BLaER1 (cell line): ENCODE data around the gene CDKN2D.

Experiments used
- H3K27ac ChIP-seq: shearing (Covaris generic); formaldehyde crosslinking; 2 replicates; pipeline ENCODE4 v1.8.1; 2022
- H3K27me3 ChIP-seq: shearing (Covaris generic); formaldehyde crosslinking; 2 replicates; pipeline ENCODE4 v1.8.1; 2022
- H3K36me3 ChIP-seq: shearing (Covaris generic); formaldehyde crosslinking; 2 replicates; pipeline ENCODE4 v1.8.1; 2022
- H3K4me1 ChIP-seq: shearing (Covaris generic); formaldehyde crosslinking; 2 replicates; pipeline ENCODE4 v1.8.1; 2022
- H3K4me2 ChIP-seq: shearing (Covaris generic); formaldehyde crosslinking; 2 replicates; pipeline ENCODE4 v1.8.1; 2022
- H3K4me3 ChIP-seq: shearing (Covaris generic); formaldehyde crosslinking; 2 replicates; pipeline ENCODE4 v1.8.1; 2022
- H3K9ac ChIP-seq: shearing (Covaris generic); formaldehyde crosslinking; 2 replicates; pipeline ENCODE4 v1.8.1; 2022
- H3K9me3 ChIP-seq: shearing (Covaris generic); formaldehyde crosslinking; 2 replicates; pipeline ENCODE4 v1.8.1; 2022
- H4K20me1 ChIP-seq: shearing (Covaris generic); formaldehyde crosslinking; 2 replicates; pipeline ENCODE4 v1.8.1; 2022
- Cebpa-rat ChIP-seq: shearing (Covaris generic); IDR thresholded peaks from 2 replicates; pipeline ENCODE4 v1.8.1; 2022

Gene CDKN2D

GRCh38 chr19:10525636-10526035 lies 43.1 kb downstream of the CDKN2D start:
- Histone ChIP-seq H3K27ac (no peak overlapping the region), H3K4me1 (no peaks in the 10 kb centered on the region), H3K9me3 (no peaks in the 10 kb centered on the region), H3K27me3 (no peaks in the 10 kb centered on the region), H4K20me1 (no peaks in the 10 kb centered on the region), H3K4me3 (no peak overlapping the region), H3K36me3 (no peaks in the 10 kb centered on the region), H3K4me2 (no peak overlapping the region), H3K9ac (no peak overlapping the region)
- TF ChIP-seq Cebpa-rat = no peak

- Histone ChIP-seq H3K4me1 (peaks cover 21% of the 10 kb centered on the region), H3K4me3 (no peak overlapping the region), H3K36me3 (no peaks in the 10 kb centered on the region), H3K9me3 (no peaks in the 10 kb centered on the region), H3K9ac (no peak overlapping the region), H4K20me1 (no peaks in the 10 kb centered on the region), H3K4me2 (no peak overlapping the region), H3K27me3 (no peaks in the 10 kb centered on the region), H3K27ac (no peak overlapping the region)
- no peak for TF ChIP-seq Cebpa-rat
These were observed 45.6 kb downstream of the CDKN2D start for GRCh38 chr19:10523135-10523636.

- no peak overlapping the region for H3K27ac ChIP-seq
- H3K9ac ChIP-seq = no peak overlapping the region
These were observed 47.2 kb downstream of the CDKN2D start for GRCh38 chr19:10521461-10522171.

GRCh38 chr19:10520652-10521318 lies 48.0 kb downstream of the CDKN2D start:
- Histone ChIP-seq H3K27me3 (no peaks in the 10 kb centered on the region), H4K20me1 (no peaks in the 10 kb centered on the region), H3K36me3 (no peaks in the 10 kb centered on the region), H3K9me3 (no peaks in the 10 kb centered on the region), H3K9ac (no peak overlapping the region), H3K4me2 (no peak overlapping the region), H3K27ac (no peak overlapping the region), H3K4me3 (no peak overlapping the region), H3K4me1 (peaks cover 45% of the 10 kb centered on the region)
- TF ChIP-seq Cebpa-rat = no peak

More at GRCh38 chr19:10521461-10522171, 47.2 kb downstream of the CDKN2D start:
- no peak overlapping the region for H3K4me3 ChIP-seq
- no peaks in the 10 kb centered on the region for H3K36me3 ChIP-seq
- no peaks in the 10 kb centered on the region for H3K9me3 ChIP-seq
- no peaks in the 10 kb centered on the region for H4K20me1 ChIP-seq
- no peak overlapping the region for H3K4me2 ChIP-seq
- no peak for TF ChIP-seq Cebpa-rat
- peaks cover 37% of the 10 kb centered on the region for H3K4me1 ChIP-seq
- H3K27me3 ChIP-seq = no peaks in the 10 kb centered on the region

- no peaks in the 10 kb centered on the region for H3K9me3 ChIP-seq
- H3K4me2 ChIP-seq = peak overlapping the region; percentile 100
- H3K36me3 ChIP-seq = peaks cover 3% of the 10 kb centered on the region
- H3K27me3 ChIP-seq = no peaks in the 10 kb centered on the region
- no peaks in the 10 kb centered on the region for H4K20me1 ChIP-seq
- no peak overlapping the region for H3K4me3 ChIP-seq
- peaks cover 59% of the 10 kb centered on the region for H3K4me1 ChIP-seq
- no peak for TF ChIP-seq Cebpa-rat
- H3K9ac ChIP-seq = peak overlapping the region; percentile 81; the same call in 1 of the 2 replicates
- H3K27ac ChIP-seq = no peak overlapping the region; the same call in 1 of the 2 replicates
These were observed 49.4 kb downstream of the CDKN2D start for GRCh38 chr19:10519421-10519820.

- TF ChIP-seq Cebpa-rat = no peak
- Histone ChIP-seq H3K9me3 (no peaks in the 10 kb centered on the region), H3K27me3 (no peaks in the 10 kb centered on the region), H3K27ac (peak overlapping the region; percentile 68; the same call in 1 of the 2 replicates), H3K4me1 (peaks cover 64% of the 10 kb centered on the region), H3K4me3 (peak overlapping the region; percentile 73), H3K4me2 (peak overlapping the region; percentile 100), H3K36me3 (peaks cover 10% of the 10 kb centered on the region), H4K20me1 (no peaks in the 10 kb centered on the region), H3K9ac (peak overlapping the region; percentile 81; the same call in 1 of the 2 replicates)
These were observed 50.1 kb downstream of the CDKN2D start for GRCh38 chr19:10518444-10519361.

GRCh38 chr19:10517760-10518443 lies 50.9 kb downstream of the CDKN2D start:
- Histone ChIP-seq H3K27me3 (no peaks in the 10 kb centered on the region), H3K4me1 (peaks cover 68% of the 10 kb centered on the region), H4K20me1 (no peaks in the 10 kb centered on the region), H3K36me3 (peaks cover 13% of the 10 kb centered on the region), H3K4me2 (peak overlapping the region; percentile 100), H3K9me3 (no peaks in the 10 kb centered on the region), H3K4me3 (peak overlapping the region; percentile 73), H3K27ac (peak overlapping the region; percentile 68; the same call in 1 of the 2 replicates), H3K9ac (peak overlapping the region; percentile 81)
- TF ChIP-seq Cebpa-rat = no peak

- peak within 1 kb of the TSS; percentile 68 for H3K27ac ChIP-seq
- peak within 1 kb of the TSS; percentile 100 for H3K4me2 ChIP-seq
These were observed 51.4 kb downstream of the CDKN2D start, which contains the start of gene S1PR5 for GRCh38 chr19:10517361-10517759. Gene S1PR5, minus strand, starts transcription at chr19:10517447. Its CDS starts 2,436 bp downstream, at chr19:10515011.

More at GRCh38 chr19:10517361-10517759, 51.4 kb downstream of the CDKN2D start, which contains the start of gene S1PR5:
- TF ChIP-seq Cebpa-rat = no peak
- Histone ChIP-seq H4K20me1 (no peaks in the 10 kb centered on the region), H3K9me3 (no peaks in the 10 kb centered on the region), H3K4me1 (peaks cover 73% of the 10 kb centered on the region), H3K9ac (peak within 1 kb of the TSS; percentile 81), H3K4me3 (peak within 1 kb of the TSS; percentile 73), H3K27me3 (no peaks in the 10 kb centered on the region), H3K36me3 (peaks cover 13% of the 10 kb centered on the region)
